Measurements from ENCODE around the gene MAZ. TPM values are rescaled to one million over a fixed set of nuclear protein-coding genes. Genes with fewer than 3 reads are reported as not detected.

The MAZ gene
- total RNA-seq, 2 experiments from 2014 or later, result 227 to 242 TPM

DNA sequence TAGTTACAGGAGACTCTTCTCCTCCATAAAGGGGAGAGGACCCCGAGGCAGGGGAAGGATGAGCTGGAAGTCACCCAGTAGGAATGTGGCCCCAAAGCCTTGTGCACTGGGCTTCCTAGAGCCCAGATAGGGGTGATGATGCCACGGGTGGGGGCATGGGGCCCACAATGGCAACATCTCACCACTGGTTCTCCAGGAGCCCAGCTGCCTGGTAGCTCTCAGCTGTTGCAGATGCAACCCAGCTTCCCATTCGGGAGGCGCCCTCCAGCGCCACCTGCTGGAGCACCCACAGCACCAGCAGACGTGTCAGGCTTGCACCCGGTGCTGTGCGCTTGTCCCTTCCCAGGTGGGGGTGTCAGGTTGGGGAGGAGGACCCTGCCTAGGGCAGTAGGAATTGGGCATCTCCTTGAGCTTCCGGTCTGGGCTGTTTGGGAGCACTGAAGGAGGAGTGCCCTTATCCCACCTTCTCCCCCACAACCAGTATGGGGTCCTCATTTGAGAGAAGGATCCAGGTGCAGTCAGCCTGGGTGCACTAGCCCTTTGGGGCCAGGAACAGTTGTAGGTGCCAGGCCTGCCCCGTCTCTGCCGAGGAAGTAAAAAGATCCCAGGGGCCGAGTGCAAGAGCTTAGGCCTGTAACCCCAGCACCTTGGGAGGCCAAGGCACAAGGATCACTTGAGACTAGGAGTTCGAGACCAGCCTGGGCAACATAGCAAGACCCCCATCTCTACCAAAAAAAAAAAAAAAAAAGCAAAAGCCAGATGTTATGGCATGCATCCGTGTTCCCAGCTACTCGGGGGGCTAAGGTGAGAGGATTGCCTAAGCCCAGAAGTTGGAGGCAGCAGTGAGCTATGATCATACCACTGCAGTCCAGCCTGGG lies 42.3 kb downstream of the MAZ start:
- Mint-ChIP-seq H3K27ac (no peak overlapping the region), H3K9me3 (no peaks in the 10 kb centered on the region), H3K4me3 (no peak overlapping the region), H3K27me3 (no peaks in the 10 kb centered on the region), H3K4me1 (ENCODE audit: low read depth) (peaks cover 6% of the 10 kb centered on the region), H3K36me3 (peaks cover 16% of the 10 kb centered on the region)
- CTCF ChIA-PET, result interaction anchor here (0.6 to 4.0 kb wide), 58 partner anchors 8 to 229 kb away, joined by 3 to 97 read pairs (median 4); partner anchors contain the start of genes ASPHD1, CDIPT, DOC2A and INO80E
- POLR2A ChIA-PET, result interaction anchor here (1.0 to 2.4 kb wide), 7 partner anchors 9 to 148 kb away, joined by 4 to 12 read pairs (median 5); partner anchors contain the start of genes MVP and PAGR1
- peak; percentile 88 for DNase-seq
- intact Hi-C loops (cut with micrococcal nuclease), result loop anchor here (1.0 to 2.0 kb wide), 3 partner anchors 28 to 148 kb away; partner anchors contain the start of gene MVP

GRCh38 chr16:29849505-29849904 lies 43.2 kb downstream of the MAZ start:
- Mint-ChIP-seq H3K36me3 (peaks cover 14% of the 10 kb centered on the region), H3K27me3 (no peaks in the 10 kb centered on the region), H3K4me1 (ENCODE audit: low read depth) (peaks cover 6% of the 10 kb centered on the region), H3K9me3 (no peaks in the 10 kb centered on the region), H3K4me3 (no peak overlapping the region), H3K27ac (no peak overlapping the region)
- ChIA-PET CTCF (interaction anchor here (0.9 to 4.0 kb wide), 17 partner anchors 11 to 158 kb away, joined by 3 to 97 read pairs (median 8); partner anchors contain the start of genes CDIPT, MVP and PAGR1), POLR2A (interaction anchor here (1.0 to 2.4 kb wide), 5 partner anchors 8 to 148 kb away, joined by 4 to 12 read pairs (median 5); partner anchors contain the start of gene PAGR1)
- intact Hi-C loops (cut with micrococcal nuclease), result loop anchor here (2.0 kb wide), 1 partner anchor 29 kb away; the partner anchor contains the start of gene MVP
- DNase-seq, result no peak

DNA sequence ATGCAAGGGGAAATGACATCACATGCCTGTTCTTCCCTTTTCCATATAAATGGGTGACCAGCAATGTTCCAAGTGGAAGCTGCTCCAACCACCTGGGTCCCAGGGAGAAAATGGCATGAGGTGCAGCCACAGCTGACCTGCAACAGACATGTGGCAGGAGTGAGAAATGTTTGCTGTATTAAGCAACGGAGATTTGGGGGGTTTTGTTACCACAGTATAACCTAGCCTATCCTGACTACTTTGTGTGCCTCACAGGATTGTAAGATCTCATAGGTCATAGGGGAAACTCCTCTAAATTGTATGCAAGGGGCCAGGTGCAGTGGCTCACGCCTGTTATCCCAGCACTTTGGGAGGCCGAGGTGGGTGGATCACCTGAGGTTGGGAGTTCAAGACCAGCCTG lies 44.7 kb downstream of the MAZ start:
- H3K4me1 Mint-ChIP-seq (ENCODE audit: low read depth), result peaks cover 9% of the 10 kb centered on the region
- intact Hi-C loops (cut with micrococcal nuclease), result no loop called here
- H3K27ac Mint-ChIP-seq, result no peak overlapping the region
- H3K9me3 Mint-ChIP-seq, result no peaks in the 10 kb centered on the region
- H3K36me3 Mint-ChIP-seq, result peaks cover 11% of the 10 kb centered on the region
- no peak for DNase-seq
- no peaks in the 10 kb centered on the region for H3K27me3 Mint-ChIP-seq
- no peak overlapping the region for H3K4me3 Mint-ChIP-seq
- ChIA-PET POLR2A (no interaction called here), CTCF (interaction anchor here (0.6 to 3.6 kb wide), 3 partner anchors 24 to 184 kb away, joined by 3 to 62 read pairs (median 4); partner anchors contain the start of gene PAGR1)

DNA sequence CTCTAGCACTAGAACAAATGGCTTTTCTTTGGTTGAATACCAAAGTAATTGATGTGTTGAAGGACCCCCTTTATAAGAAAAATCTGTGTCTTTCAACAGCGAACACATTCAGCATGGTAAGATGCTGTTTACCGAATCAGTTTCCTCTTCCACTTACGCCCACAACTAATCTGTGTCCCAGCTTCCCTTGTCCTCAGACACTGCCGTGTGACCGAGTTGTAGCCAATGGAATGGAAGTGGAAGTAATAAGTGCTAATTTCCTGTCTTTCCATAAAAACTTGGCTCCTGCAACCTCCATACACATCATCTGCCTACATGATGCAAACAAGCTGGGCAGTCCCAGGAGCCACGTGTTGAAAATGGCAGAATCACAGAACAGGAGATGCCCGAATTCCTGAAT lies 46.3 kb downstream of the MAZ start:
- POLR2A ChIA-PET, result interaction anchor here (1.1 kb wide), 1 partner anchor 142 kb away, joined by 3 read pairs; no protein-coding TSS in a partner anchor
- peaks cover 9% of the 10 kb centered on the region for H3K4me1 Mint-ChIP-seq (ENCODE audit: low read depth)

GRCh38 chr16:29854520-29855100 lies 48.3 kb downstream of the MAZ start:
- H3K36me3 Mint-ChIP-seq, result peaks cover 6% of the 10 kb centered on the region
- H3K9me3 Mint-ChIP-seq, result no peaks in the 10 kb centered on the region
- peaks cover 4% of the 10 kb centered on the region for H3K4me1 Mint-ChIP-seq (ENCODE audit: low read depth)
- ChIA-PET POLR2A (no interaction called here), CTCF (interaction anchor here (1.6 kb wide), 1 partner anchor 154 kb away, joined by 6 read pairs; no protein-coding TSS in a partner anchor)
- no peaks in the 10 kb centered on the region for H3K27me3 Mint-ChIP-seq
- H3K4me3 Mint-ChIP-seq, result no peak overlapping the region
- no peak overlapping the region for H3K27ac Mint-ChIP-seq
- DNase-seq, result no peak
- intact Hi-C loops (cut with micrococcal nuclease), result no loop called here

More for the DNA sequence above, 46.3 kb downstream of the MAZ start:
- Mint-ChIP-seq H3K9me3 (no peaks in the 10 kb centered on the region), H3K4me3 (no peak overlapping the region), H3K27me3 (no peaks in the 10 kb centered on the region), H3K36me3 (peaks cover 6% of the 10 kb centered on the region), H3K27ac (no peak overlapping the region)
- no peak for DNase-seq
- CTCF ChIA-PET, result interaction anchor here (0.9 to 1.3 kb wide), 2 partner anchors 9 to 11 kb away, joined by 3 to 4 read pairs; partner anchors contain the start of gene CDIPT
- intact Hi-C loops (cut with micrococcal nuclease), result no loop called here

GRCh38 chr16:29857133-29857760 lies 50.9 kb downstream of the MAZ start:
- ChIA-PET POLR2A (interaction anchor here (0.6 to 1.9 kb wide), 3 partner anchors 8 to 198 kb away, joined by 3 to 5 read pairs (median 4); no protein-coding TSS in a partner anchor), CTCF (interaction anchor here (1.2 to 2.0 kb wide), 2 partner anchors 9 to 166 kb away, joined by 4 to 8 read pairs; no protein-coding TSS in a partner anchor)
- intact Hi-C loops (cut with micrococcal nuclease), result no loop called here
- no peak for DNase-seq
- Mint-ChIP-seq H3K27me3 (no peaks in the 10 kb centered on the region), H3K9me3 (no peaks in the 10 kb centered on the region), H3K36me3 (peaks cover 6% of the 10 kb centered on the region), H3K4me1 (ENCODE audit: low read depth) (peaks cover 20% of the 10 kb centered on the region), H3K4me3 (no peak overlapping the region), H3K27ac (no peak overlapping the region)

GRCh38 chr16:29858149-29858849 lies 52.0 kb downstream of the MAZ start:
- CTCF ChIA-PET, result interaction anchor here (1.4 kb wide), 1 partner anchor 10 kb away, joined by 5 read pairs; no protein-coding TSS in a partner anchor
- no peak overlapping the region for H3K27ac Mint-ChIP-seq
- H3K4me3 Mint-ChIP-seq, result no peak overlapping the region
- intact Hi-C loops (cut with micrococcal nuclease), result no loop called here
- no peaks in the 10 kb centered on the region for H3K9me3 Mint-ChIP-seq
- H3K4me1 Mint-ChIP-seq (ENCODE audit: low read depth), result peaks cover 20% of the 10 kb centered on the region
- H3K36me3 Mint-ChIP-seq, result peaks cover 6% of the 10 kb centered on the region
- POLR2A ChIA-PET, result interaction anchor here (1.9 kb wide), 1 partner anchor 10 kb away, joined by 5 read pairs; no protein-coding TSS in a partner anchor
- H3K27me3 Mint-ChIP-seq, result no peaks in the 10 kb centered on the region
- no peak for DNase-seq

- intact Hi-C loops (cut with micrococcal nuclease), result no loop called here
- peaks cover 20% of the 10 kb centered on the region for H3K4me1 Mint-ChIP-seq (ENCODE audit: low read depth)
- H3K9me3 Mint-ChIP-seq, result no peaks in the 10 kb centered on the region
- no peak for DNase-seq
- H3K4me3 Mint-ChIP-seq, result no peak overlapping the region
- POLR2A ChIA-PET, result no interaction called here
- CTCF ChIA-PET, result interaction anchor here (0.5 to 1.4 kb wide), 3 partner anchors 11 to 250 kb away, joined by 3 to 5 read pairs (median 4); no protein-coding TSS in a partner anchor
- no peaks in the 10 kb centered on the region for H3K27me3 Mint-ChIP-seq
- peaks cover 6% of the 10 kb centered on the region for H3K36me3 Mint-ChIP-seq
- no peak overlapping the region for H3K27ac Mint-ChIP-seq
Measured at GRCh38 chr16:29858974-29859373, 52.6 kb downstream of the MAZ start.

- CTCF ChIA-PET, result interaction anchor here (1.2 kb wide), 1 partner anchor 12 kb away, joined by 7 read pairs; no protein-coding TSS in a partner anchor
- intact Hi-C loops (cut with micrococcal nuclease), result loop anchor here (5.0 kb wide), 1 partner anchor 162 kb away; the partner anchor contains the start of gene C16orf92
- Mint-ChIP-seq H3K4me3 (no peak overlapping the region), H3K27ac (no peak overlapping the region), H3K9me3 (no peaks in the 10 kb centered on the region), H3K4me1 (ENCODE audit: low read depth) (peaks cover 18% of the 10 kb centered on the region), H3K36me3 (peaks cover 6% of the 10 kb centered on the region), H3K27me3 (no peaks in the 10 kb centered on the region)
- no peak for DNase-seq
- POLR2A ChIA-PET, result no interaction called here
Measured at GRCh38 chr16:29860218-29860617, 53.9 kb downstream of the MAZ start.
